Germinal center (tissue), 1 donor: ENCODE data around the gene LANCL3.
"Not testable (repeated sequence)": the region's sequence is repeated elsewhere in the genome, so short reads cannot be mapped to it uniquely, and the experiment has no call there.

Experiments used
- DNase-seq: peaks from one replicate; pipeline ENCODE4 v3.0.0; 2012; ENCODE audit warnings: mixed read lengths, low spot score

Gene LANCL3

GRCh38 chrX:37613933-37614332 is 42.5 kb downstream of the LANCL3 start:
- DNase-seq = no peak

- no peak for DNase-seq
Observed at GRCh38 chrX:37627602-37628001, 56.1 kb downstream of the LANCL3 start.

- DNase-seq = no peak
Observed at GRCh38 chrX:37638047-37638446, 66.6 kb downstream of the LANCL3 start.

- DNase-seq = no peak
Observed at GRCh38 chrX:37640142-37640541, 68.7 kb downstream of the LANCL3 start.

- DNase-seq = no peak
Observed at GRCh38 chrX:37641859-37642258, 70.4 kb downstream of the LANCL3 start.

GRCh38 chrX:37644381-37645305 is 73.2 kb downstream of the LANCL3 start:
- DNase-seq = no peak

GRCh38 chrX:37646254-37646653 is 74.8 kb downstream of the LANCL3 start:
- no peak for DNase-seq

- not testable (repeated sequence) for DNase-seq
Observed at GRCh38 chrX:37650879-37651278, 79.4 kb downstream of the LANCL3 start.

- DNase-seq = no peak
Observed at GRCh38 chrX:37651921-37652452, 80.5 kb downstream of the LANCL3 start.

- DNase-seq = no peak
Observed at GRCh38 chrX:37652589-37653231, 81.2 kb downstream of the LANCL3 start.

GRCh38 chrX:37653397-37654085 is 82.1 kb downstream of the LANCL3 start:
- DNase-seq = no peak

GRCh38 chrX:37658343-37659030 is 87.0 kb downstream of the LANCL3 start:
- no peak for DNase-seq

GRCh38 chrX:37659047-37659446 is 87.6 kb downstream of the LANCL3 start:
- no peak for DNase-seq

GRCh38 chrX:37662181-37662580 is 90.7 kb downstream of the LANCL3 start:
- no peak for DNase-seq

GRCh38 chrX:37666516-37666915 is 95.1 kb downstream of the LANCL3 start:
- DNase-seq = no peak

GRCh38 chrX:37667141-37667540 is 95.7 kb downstream of the LANCL3 start:
- no peak for DNase-seq

- no peak for DNase-seq
Observed at GRCh38 chrX:37672563-37672962, 101.1 kb downstream of the LANCL3 start.

- no peak for DNase-seq
Observed at GRCh38 chrX:37676811-37677210, 105.3 kb downstream of the LANCL3 start.

GRCh38 chrX:37677243-37677642 is 105.8 kb downstream of the LANCL3 start:
- no peak for DNase-seq

GRCh38 chrX:37677765-37678164 is 106.3 kb downstream of the LANCL3 start:
- DNase-seq = no peak

GRCh38 chrX:37678574-37678973 is 107.1 kb downstream of the LANCL3 start:
- DNase-seq = no peak

- DNase-seq = no peak
Observed at GRCh38 chrX:37679230-37679629, 107.8 kb downstream of the LANCL3 start.
